ENCODE measurements around the gene CAPN14. TPM values are rescaled to one million over a fixed set of nuclear protein-coding genes. Genes with fewer than 3 reads are reported as not detected.

The CAPN14 gene
- total RNA-seq, 1 experiment from 2014 or later: 0.23 TPM

- DNase-seq: no peak
- Mint-ChIP-seq H3K4me3 (ENCODE audit: unreplicated experiment) (no peak overlapping the region), H3K4me1 (ENCODE audit: low read depth, unreplicated experiment) (no peaks in the 10 kb centered on the region), H3K27me3 (ENCODE audit: insufficient read depth, unreplicated experiment) (peaks cover 10% of the 10 kb centered on the region), H3K36me3 (ENCODE audit: insufficient read depth, unreplicated experiment) (no peaks in the 10 kb centered on the region), H3K27ac (ENCODE audit: unreplicated experiment) (no peak overlapping the region), H3K9me3 (ENCODE audit: unreplicated experiment) (no peaks in the 10 kb centered on the region)
- intact Hi-C loops (cut with micrococcal nuclease; ENCODE audit: unreplicated experiment): no loop called here
- ChIA-PET POLR2A (no interaction called here), CTCF (no interaction called here)
- no peaks in the 10 kb centered on the region for H3K27me3 ChIP-seq (replicated peaks; ENCODE audit: control insufficient read depth, insufficient read depth, low read length)
- H3K4me3 ChIP-seq (ENCODE audit: low read depth, low read length): no peak overlapping the region
- no peaks in the 10 kb centered on the region for H3K9me3 ChIP-seq
- no TSS peak for BruUV-seq (replicated peaks)
- no peaks in the 10 kb centered on the region for H3K36me3 ChIP-seq (ENCODE audit: control insufficient read depth, insufficient read depth, low read length)
- TF ChIP-seq CTCF (IDR thresholded peaks at IDR 0.05; ENCODE audit: insufficient read depth in 1 of 2, low read depth in 1 of 2, low read length in 1 of 2, severe bottlenecking in 1 of 2, unreplicated experiment in 1 of 2): no peak
- no peaks in the 10 kb centered on the region for H3K4me1 ChIP-seq
Observed at GRCh38 chr2:31235504-31235902, 18.2 kb upstream of the CAPN14 start.

- intact Hi-C loops (cut with micrococcal nuclease; ENCODE audit: unreplicated experiment): no loop called here
- H3K9me3 ChIP-seq: no peaks in the 10 kb centered on the region
- no peak for TF ChIP-seq CTCF (IDR thresholded peaks at IDR 0.05; ENCODE audit: insufficient read depth in 1 of 2, low read depth in 1 of 2, low read length in 1 of 2, severe bottlenecking in 1 of 2, unreplicated experiment in 1 of 2)
- Mint-ChIP-seq H3K36me3 (ENCODE audit: insufficient read depth, unreplicated experiment) (no peaks in the 10 kb centered on the region), H3K9me3 (ENCODE audit: unreplicated experiment) (no peaks in the 10 kb centered on the region), H3K27ac (ENCODE audit: unreplicated experiment) (no peak overlapping the region), H3K4me1 (ENCODE audit: low read depth, unreplicated experiment) (no peaks in the 10 kb centered on the region), H3K27me3 (ENCODE audit: insufficient read depth, unreplicated experiment) (peaks cover 11% of the 10 kb centered on the region), H3K4me3 (ENCODE audit: unreplicated experiment) (no peak overlapping the region)
- DNase-seq: no peak
- H3K4me3 ChIP-seq (ENCODE audit: low read depth, low read length): no peak overlapping the region
- H3K4me1 ChIP-seq: no peaks in the 10 kb centered on the region
- CTCF ChIA-PET: no interaction called here
- POLR2A ChIA-PET: no interaction called here
- H3K27me3 ChIP-seq (replicated peaks; ENCODE audit: control insufficient read depth, insufficient read depth, low read length): no peaks in the 10 kb centered on the region
- H3K36me3 ChIP-seq (ENCODE audit: control insufficient read depth, insufficient read depth, low read length): no peaks in the 10 kb centered on the region
- BruUV-seq (replicated peaks): no TSS peak
Observed at GRCh38 chr2:31234683-31235503, 17.6 kb upstream of the CAPN14 start.

GRCh38 chr2:31233741-31234682 is 16.7 kb upstream of the CAPN14 start, which contains the start of gene EHD3:
Gene EHD3 (plus strand): TSS chr2:31234152. CDS start chr2:31234622, 470 bp downstream.
- POLR2A ChIA-PET: no interaction called here
- Mint-ChIP-seq H3K4me3 (ENCODE audit: unreplicated experiment) (no peak within 1 kb of the TSS), H3K36me3 (ENCODE audit: insufficient read depth, unreplicated experiment) (no peaks in the 10 kb centered on the region), H3K9me3 (ENCODE audit: unreplicated experiment) (no peaks in the 10 kb centered on the region), H3K4me1 (ENCODE audit: low read depth, unreplicated experiment) (no peaks in the 10 kb centered on the region), H3K27ac (ENCODE audit: unreplicated experiment) (no peak within 1 kb of the TSS), H3K27me3 (ENCODE audit: insufficient read depth, unreplicated experiment) (peaks cover 14% of the 10 kb centered on the region)
- Histone ChIP-seq H3K27me3 (replicated peaks; ENCODE audit: control insufficient read depth, insufficient read depth, low read length) (no peaks in the 10 kb centered on the region), H3K36me3 (ENCODE audit: control insufficient read depth, insufficient read depth, low read length) (no peaks in the 10 kb centered on the region), H3K4me1 (no peaks in the 10 kb centered on the region), H3K9me3 (no peaks in the 10 kb centered on the region), H3K4me3 (ENCODE audit: low read depth, low read length) (no peak within 1 kb of the TSS)
- CTCF ChIA-PET: no interaction called here
- BruUV-seq (replicated peaks): no TSS peak
- intact Hi-C loops (cut with micrococcal nuclease; ENCODE audit: unreplicated experiment): no loop called here
- DNase-seq: no peak
- TF ChIP-seq CTCF (IDR thresholded peaks at IDR 0.05; ENCODE audit: insufficient read depth in 1 of 2, low read depth in 1 of 2, low read length in 1 of 2, severe bottlenecking in 1 of 2, unreplicated experiment in 1 of 2): no peak
